Parathyroid adenoma (tissue), 2 donors: Measurements from ENCODE around the gene C14orf132.
"Not testable (repeated sequence)": the region's sequence is repeated elsewhere in the genome, so short reads cannot be mapped to it uniquely, and the experiment has no call there.

Experiments
- H2AFZ ChIP-seq: fragments of 300-600 bp; sonication (generic); one replicate; pipeline ENCODE4 v1.7.0; 2017; ENCODE audit warnings: antibody characterized with exemption, mild to moderate bottlenecking
- H3K27ac ChIP-seq: fragments of 300-600 bp; sonication (generic); one replicate; pipeline ENCODE4 v1.7.0; 2017
- H3K27me3 ChIP-seq: fragments of 300-600 bp; sonication (generic); one replicate; pipeline ENCODE4 v1.7.0; 2017; ENCODE audit warnings: low read length; ENCODE audit not compliant: control insufficient read depth, insufficient read depth
- H3K36me3 ChIP-seq: fragments of 300-600 bp; sonication (generic); one replicate; pipeline ENCODE4 v1.7.0; 2017; ENCODE audit warnings: low read length; ENCODE audit not compliant: control insufficient read depth, insufficient read depth
- H3K4me1 ChIP-seq: fragments of 300-600 bp; sonication (generic); one replicate; pipeline ENCODE4 v1.7.0; 2017; ENCODE audit warnings: control low read depth
- H3K4me2 ChIP-seq: fragments of 300-600 bp; sonication (generic); one replicate; pipeline ENCODE4 v1.7.0; 2017; ENCODE audit warnings: low read length
- H3K4me3 ChIP-seq: fragments of 300-600 bp; sonication (generic); one replicate; pipeline ENCODE4 v1.7.0; 2017; ENCODE audit warnings: low read depth, low read length
- H3K79me2 ChIP-seq: fragments of 300-600 bp; sonication (generic); one replicate; pipeline ENCODE4 v1.7.0; 2017; ENCODE audit warnings: control low read depth
- H3K9ac ChIP-seq: fragments of 300-600 bp; sonication (generic); one replicate; pipeline ENCODE4 v1.7.0; 2017; ENCODE audit warnings: mild to moderate bottlenecking
- H3K9me3 ChIP-seq: fragments of 300-600 bp; sonication (generic); one replicate; pipeline ENCODE4 v1.7.0; 2017; ENCODE audit warnings: low read length; ENCODE audit not compliant: control insufficient read depth
- TF ChIP-seq, protein P1 (sequence below): fragments of 300-600 bp; sonication (generic); IDR thresholded peaks from one replicate; pipeline ENCODE4 v1.7.0; 2017; ENCODE audit warnings: antibody characterized with exemption, mild to moderate bottlenecking
- donor health status: primary hyperparathyroidism.

Gene C14orf132

DNA sequence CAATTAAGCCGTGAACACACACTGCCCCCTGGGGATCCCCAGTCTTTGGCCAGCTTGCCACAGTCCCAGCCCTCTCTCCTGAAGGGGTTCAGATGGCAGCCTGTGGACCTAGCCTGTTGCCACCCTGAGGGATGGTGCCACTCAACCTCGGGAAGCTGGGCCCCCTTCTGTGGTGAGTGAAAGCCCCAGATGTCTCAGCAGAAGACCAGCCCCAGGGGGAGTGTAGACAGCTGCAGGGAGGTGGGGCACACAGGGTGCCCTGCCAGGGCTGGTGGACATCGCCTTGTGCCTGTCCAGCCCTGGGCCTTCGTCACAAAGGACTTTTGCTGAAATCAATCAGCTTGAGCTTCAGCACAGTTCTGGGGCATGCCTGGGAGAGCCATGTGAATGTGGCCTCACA lies 32.4 kb downstream of the C14orf132 start:
- H3K4me2 ChIP-seq: no peak overlapping the region
- H3K79me2 ChIP-seq: no peaks in the 10 kb centered on the region
- no peak overlapping the region for H3K4me3 ChIP-seq
- TF ChIP-seq, protein P1, sequence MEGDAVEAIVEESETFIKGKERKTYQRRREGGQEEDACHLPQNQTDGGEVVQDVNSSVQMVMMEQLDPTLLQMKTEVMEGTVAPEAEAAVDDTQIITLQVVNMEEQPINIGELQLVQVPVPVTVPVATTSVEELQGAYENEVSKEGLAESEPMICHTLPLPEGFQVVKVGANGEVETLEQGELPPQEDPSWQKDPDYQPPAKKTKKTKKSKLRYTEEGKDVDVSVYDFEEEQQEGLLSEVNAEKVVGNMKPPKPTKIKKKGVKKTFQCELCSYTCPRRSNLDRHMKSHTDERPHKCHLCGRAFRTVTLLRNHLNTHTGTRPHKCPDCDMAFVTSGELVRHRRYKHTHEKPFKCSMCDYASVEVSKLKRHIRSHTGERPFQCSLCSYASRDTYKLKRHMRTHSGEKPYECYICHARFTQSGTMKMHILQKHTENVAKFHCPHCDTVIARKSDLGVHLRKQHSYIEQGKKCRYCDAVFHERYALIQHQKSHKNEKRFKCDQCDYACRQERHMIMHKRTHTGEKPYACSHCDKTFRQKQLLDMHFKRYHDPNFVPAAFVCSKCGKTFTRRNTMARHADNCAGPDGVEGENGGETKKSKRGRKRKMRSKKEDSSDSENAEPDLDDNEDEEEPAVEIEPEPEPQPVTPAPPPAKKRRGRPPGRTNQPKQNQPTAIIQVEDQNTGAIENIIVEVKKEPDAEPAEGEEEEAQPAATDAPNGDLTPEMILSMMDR: no peak
- no peaks in the 10 kb centered on the region for H3K36me3 ChIP-seq
- no peak overlapping the region for H3K9ac ChIP-seq
- H3K4me1 ChIP-seq: no peaks in the 10 kb centered on the region
- no peaks in the 10 kb centered on the region for H3K27me3 ChIP-seq
- H3K9me3 ChIP-seq: no peaks in the 10 kb centered on the region
- H2AFZ ChIP-seq: no peak overlapping the region
- no peak overlapping the region for H3K27ac ChIP-seq

DNA sequence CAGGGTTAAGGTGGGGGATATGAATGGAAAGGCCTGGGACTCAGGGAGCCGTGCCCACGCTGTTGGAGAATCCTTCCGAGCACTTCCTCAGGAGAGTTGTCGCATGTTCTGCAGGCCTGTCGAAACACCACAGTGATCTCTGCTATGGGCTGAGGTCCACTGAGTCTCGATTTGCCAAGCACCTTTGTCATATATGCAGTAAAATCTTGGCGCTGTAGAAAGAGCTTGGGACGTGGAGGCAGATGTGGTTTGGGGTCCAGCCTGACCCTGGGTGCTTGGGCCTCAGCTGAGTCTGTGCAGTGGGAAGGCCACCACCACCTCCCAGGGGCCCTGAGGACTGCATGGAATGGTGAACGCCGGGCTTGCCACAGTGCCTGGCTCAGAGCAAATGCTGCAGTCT lies 32.9 kb downstream of the C14orf132 start:
- no peaks in the 10 kb centered on the region for H3K36me3 ChIP-seq
- no peaks in the 10 kb centered on the region for H3K4me1 ChIP-seq
- no peaks in the 10 kb centered on the region for H3K27me3 ChIP-seq
- no peak overlapping the region for H3K4me2 ChIP-seq
- H3K4me3 ChIP-seq: no peak overlapping the region
- TF ChIP-seq, protein P1: no peak
- H3K27ac ChIP-seq: no peak overlapping the region
- no peaks in the 10 kb centered on the region for H3K79me2 ChIP-seq
- no peak overlapping the region for H2AFZ ChIP-seq
- no peak overlapping the region for H3K9ac ChIP-seq
- H3K9me3 ChIP-seq: no peaks in the 10 kb centered on the region

DNA sequence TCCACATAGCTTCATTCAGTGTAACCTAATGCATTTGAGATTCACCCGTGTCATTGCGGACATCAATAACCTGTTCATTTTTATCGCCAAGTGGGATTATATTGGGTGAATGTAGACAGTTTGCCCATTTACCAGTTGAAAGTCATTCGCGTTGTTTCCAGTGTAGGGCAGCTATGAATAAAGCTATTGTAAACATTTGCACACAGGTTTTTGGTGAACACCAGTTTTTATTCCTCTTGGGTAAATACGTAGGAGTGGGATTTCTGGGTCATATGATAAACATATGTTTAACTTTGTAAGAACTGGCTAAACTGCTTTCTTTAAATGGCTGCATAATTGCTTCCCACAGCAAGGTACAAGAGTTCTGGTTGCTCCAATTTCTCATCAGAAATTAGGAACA lies 33.6 kb downstream of the C14orf132 start:
- Histone ChIP-seq H3K4me3 (no peak overlapping the region), H3K4me1 (no peaks in the 10 kb centered on the region), H3K36me3 (no peaks in the 10 kb centered on the region), H3K9me3 (no peaks in the 10 kb centered on the region), H3K4me2 (no peak overlapping the region), H3K9ac (no peak overlapping the region), H3K79me2 (no peaks in the 10 kb centered on the region), H2AFZ (no peak overlapping the region), H3K27ac (no peak overlapping the region), H3K27me3 (no peaks in the 10 kb centered on the region)
- TF ChIP-seq, protein P1: no peak

DNA sequence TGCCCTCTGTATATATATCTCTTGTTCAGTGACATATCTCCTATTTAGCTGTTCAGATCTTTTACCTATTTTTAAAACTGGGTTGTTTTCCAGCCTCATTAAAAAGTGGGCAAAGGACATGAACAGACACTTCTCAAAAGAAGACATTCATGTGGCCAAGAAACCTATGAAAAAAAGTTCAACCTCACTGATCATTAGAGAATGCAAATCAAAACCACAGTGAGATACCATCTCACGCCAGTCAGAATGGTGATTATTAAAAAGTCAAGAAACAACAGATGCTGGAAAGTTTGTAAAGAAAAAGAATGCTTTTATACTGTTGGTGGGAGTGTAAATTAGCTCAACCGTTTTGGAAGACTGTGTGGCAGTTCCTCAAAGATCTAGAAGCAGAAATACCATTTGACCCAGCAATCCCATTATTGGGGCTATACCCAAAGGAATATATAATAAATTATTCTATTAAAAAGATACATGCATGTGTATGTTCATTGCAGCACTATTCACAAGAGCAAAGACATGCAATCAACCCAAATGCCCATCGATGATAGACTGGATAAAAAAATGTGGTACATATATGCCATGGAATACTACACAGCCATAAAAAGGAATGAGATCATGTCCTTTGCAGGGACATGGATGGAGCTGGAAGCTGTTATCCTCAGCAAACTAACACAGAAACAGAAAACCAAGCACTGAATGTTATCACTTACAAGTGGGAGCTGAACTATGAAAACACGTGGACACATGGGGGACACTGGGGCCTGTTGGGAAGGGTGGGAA lies 34.3 kb downstream of the C14orf132 start:
- H3K79me2 ChIP-seq, H2AFZ ChIP-seq, H3K9ac ChIP-seq, H3K36me3 ChIP-seq, H3K4me2 ChIP-seq, H3K27me3 ChIP-seq, H3K4me1 ChIP-seq, H3K9me3 ChIP-seq, H3K4me3 ChIP-seq, H3K27ac ChIP-seq: not testable (repeated sequence)

DNA sequence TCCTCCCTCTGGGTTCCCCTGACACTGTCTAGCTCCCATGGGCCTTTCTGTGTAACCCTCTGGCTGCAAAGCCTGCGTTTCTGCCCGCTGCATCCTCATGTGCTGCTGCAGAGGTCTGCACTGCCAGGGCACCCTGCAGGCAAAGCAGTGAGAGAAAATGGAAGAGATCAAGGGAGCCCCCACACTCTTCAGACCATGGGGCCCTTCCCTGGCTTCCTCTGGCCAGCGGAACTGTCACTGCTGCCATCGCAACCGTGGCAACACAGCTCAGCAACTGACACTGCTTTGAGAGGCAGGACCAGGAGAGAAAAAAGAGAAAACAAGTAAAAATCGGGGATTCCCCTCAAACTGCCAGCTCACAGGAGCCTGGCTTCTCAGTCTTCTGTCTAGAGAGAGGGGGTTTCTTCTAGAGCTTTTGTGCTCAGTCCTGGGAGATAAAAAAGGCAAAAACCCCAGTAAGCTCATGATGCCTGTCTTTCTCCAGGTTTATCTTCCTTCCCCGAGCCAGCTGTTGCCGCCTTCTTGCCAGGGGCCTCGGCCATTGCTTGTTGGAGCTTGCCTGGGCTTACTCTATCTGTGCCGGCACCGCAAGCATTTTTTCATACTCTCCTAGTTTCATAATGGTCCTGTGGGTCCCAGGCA lies 38.9 kb downstream of the C14orf132 start:
- Histone ChIP-seq H2AFZ (no peak overlapping the region), H3K79me2 (no peaks in the 10 kb centered on the region), H3K9me3 (no peaks in the 10 kb centered on the region), H3K36me3 (no peaks in the 10 kb centered on the region), H3K4me2 (no peak overlapping the region), H3K27me3 (no peaks in the 10 kb centered on the region), H3K4me3 (no peak overlapping the region), H3K9ac (no peak overlapping the region), H3K4me1 (no peaks in the 10 kb centered on the region), H3K27ac (no peak overlapping the region)
- TF ChIP-seq, protein P1: no peak
